DMS153 (cell line): ENCODE measurements around the gene CAPN9.

Experiments
- DNase-seq: peaks from one replicate; lab custom pipeline; 2025; lab: John Stamatoyannopoulos, UW

The CAPN9 gene

GRCh38 chr1:230796626-230797025 is 49.4 kb downstream of the CAPN9 start:
- DNase-seq = no peak

- DNase-seq = no peak
Measured at GRCh38 chr1:230797376-230797920, 50.3 kb downstream of the CAPN9 start.

GRCh38 chr1:230797942-230798365 is 50.8 kb downstream of the CAPN9 start:
- DNase-seq = peak; percentile 31

GRCh38 chr1:230798491-230798890 is 51.3 kb downstream of the CAPN9 start:
- DNase-seq = no peak

- DNase-seq = no peak
Measured at GRCh38 chr1:230800891-230801840, 54.0 kb downstream of the CAPN9 start.

GRCh38 chr1:230804396-230804795 is 57.2 kb downstream of the CAPN9 start:
- no peak for DNase-seq

- DNase-seq = no peak
Measured at GRCh38 chr1:230806552-230806951, 59.4 kb downstream of the CAPN9 start.

- no peak for DNase-seq
Measured at GRCh38 chr1:230807029-230807428, 59.8 kb downstream of the CAPN9 start.

GRCh38 chr1:230807561-230808280 is 60.5 kb downstream of the CAPN9 start:
- no peak for DNase-seq

GRCh38 chr1:230808281-230808872 is 61.2 kb downstream of the CAPN9 start:
- no peak for DNase-seq

- no peak for DNase-seq
Measured at GRCh38 chr1:230809256-230809990, 62.2 kb downstream of the CAPN9 start.

GRCh38 chr1:230812568-230812967 is 65.4 kb downstream of the CAPN9 start:
- no peak for DNase-seq

GRCh38 chr1:230814949-230815692 is 67.9 kb downstream of the CAPN9 start:
- DNase-seq = no peak

GRCh38 chr1:230816018-230816417 is 68.8 kb downstream of the CAPN9 start:
- no peak for DNase-seq

GRCh38 chr1:230818367-230818766 is 71.2 kb downstream of the CAPN9 start:
- DNase-seq = no peak

- no peak for DNase-seq
Measured at GRCh38 chr1:230818901-230819300, 71.7 kb downstream of the CAPN9 start.

- DNase-seq = no peak
Measured at GRCh38 chr1:230819976-230820375, 72.8 kb downstream of the CAPN9 start.

GRCh38 chr1:230820568-230820967 is 73.4 kb downstream of the CAPN9 start:
- no peak for DNase-seq

- no peak for DNase-seq
Measured at GRCh38 chr1:230821346-230821745, 74.2 kb downstream of the CAPN9 start.

- no peak for DNase-seq
Measured at GRCh38 chr1:230822092-230822581, 74.9 kb downstream of the CAPN9 start.

GRCh38 chr1:230823426-230823825 is 76.2 kb downstream of the CAPN9 start:
- DNase-seq = no peak
